Keratinocyte (primary cell): ENCODE measurements around the gene OXT. TPM values are rescaled to one million over a fixed set of nuclear protein-coding genes. Genes with fewer than 3 reads are reported as not detected.

Experiments
- DNase-seq: peaks from one replicate; pipeline ENCODE4 v3.0.0-alpha.2; 2011; ENCODE audit warnings: low read depth, missing footprints, low spot score
- FAIRE-seq: peaks from 2 replicates; lab custom pipeline; 2011; peaks lifted over from hg19 to GRCh38; lab: Jason Lieb, UNC
- H2AFZ ChIP-seq: 2 replicates; pipeline ENCODE4 v1.6.0; 2012; ENCODE audit warnings: low read length, control low read depth, inconsistent platforms; ENCODE audit not compliant: control insufficient read depth
- H3K27ac ChIP-seq: 2 replicates; pipeline ENCODE4 v1.5.1; 2011; ENCODE audit warnings: low read length; ENCODE audit not compliant: control insufficient read depth, insufficient read depth
- H3K27me3 ChIP-seq: 3 replicates; pipeline ENCODE4 v1.6.0; 2011; ENCODE audit warnings: low read length; ENCODE audit not compliant: control insufficient read depth, insufficient read depth; ENCODE audit errors: extremely low read depth
- H3K36me3 ChIP-seq, 2 experiments: 2 replicates in 1 of 2; 3 replicates in 1 of 2; pipeline ENCODE4 v1.5.1; 2011; ENCODE audit warnings: low read length in 2 of 2, mild to moderate bottlenecking in 1 of 2; ENCODE audit not compliant: control insufficient read depth in 2 of 2, insufficient read depth in 2 of 2; ENCODE audit errors: extremely low read depth in 1 of 2
- H3K4me1 ChIP-seq: 3 replicates; pipeline ENCODE4 v1.5.1; 2011; ENCODE audit warnings: low read length; ENCODE audit not compliant: control insufficient read depth, insufficient read depth; ENCODE audit errors: extremely low read depth
- H3K4me2 ChIP-seq: 3 replicates; pipeline ENCODE4 v1.6.0; 2011; ENCODE audit warnings: low read depth, low read length; ENCODE audit not compliant: control insufficient read depth, insufficient read depth; ENCODE audit errors: extremely low read depth
- H3K4me3 ChIP-seq, 3 experiments: fragments of 200-600 bp in 1 of 3; sonication (generic) in 1 of 3; 2 replicates in 2 of 3; 3 replicates in 1 of 3; pipeline ENCODE4 v1.5.1; 2011 to 2016; ENCODE audit warnings: low read length in 3 of 3, mild to moderate bottlenecking in 3 of 3, control low read depth in 2 of 3, inconsistent platforms in 1 of 3, low read depth in 1 of 3, mixed read lengths in 1 of 3, mixed run types in 1 of 3, moderate library complexity in 1 of 3; ENCODE audit not compliant: control insufficient read depth in 2 of 3, insufficient read depth in 2 of 3; ENCODE audit errors: extremely low read depth in 1 of 3
- H3K79me2 ChIP-seq: 2 replicates; pipeline ENCODE4 v1.6.0; 2012; ENCODE audit warnings: low read length; ENCODE audit not compliant: control insufficient read depth, insufficient read depth
- H3K9ac ChIP-seq: 3 replicates; pipeline ENCODE4 v1.6.0; 2011; ENCODE audit warnings: low read length; ENCODE audit not compliant: control insufficient read depth, insufficient read depth; ENCODE audit errors: extremely low read depth
- H3K9me1 ChIP-seq: 3 replicates; pipeline ENCODE4 v1.6.0; 2011; ENCODE audit warnings: low read length; ENCODE audit not compliant: control insufficient read depth, insufficient read depth; ENCODE audit errors: extremely low read depth
- H3K9me3 ChIP-seq: 2 replicates; pipeline ENCODE4 v1.5.1; 2012; ENCODE audit warnings: low read depth, low read length; ENCODE audit not compliant: control insufficient read depth
- H4K20me1 ChIP-seq: 3 replicates; pipeline ENCODE4 v1.6.0; 2011; ENCODE audit warnings: low read length; ENCODE audit not compliant: control insufficient read depth, insufficient read depth; ENCODE audit errors: extremely low read depth
- CTCF ChIP-seq, 3 experiments: IDR thresholded peaks in 1 of 3; conservative IDR thresholded peaks in 1 of 3; optimal IDR thresholded peaks in 1 of 3; 2 replicates in 2 of 3; 3 replicates in 1 of 3; pipeline versions ENCODE3 to v1.5.1; 2011; ENCODE audit warnings: low read length in 3 of 3, mild to moderate bottlenecking in 3 of 3, moderate library complexity in 2 of 3, control low read depth in 1 of 3, inconsistent platforms in 1 of 3; ENCODE audit not compliant: insufficient read depth in 2 of 3; ENCODE audit errors: extremely low read depth in 1 of 3
- EZH2 ChIP-seq: IDR thresholded peaks from one replicate; pipeline ENCODE4 v1.6.1; 2012; ENCODE audit warnings: inconsistent platforms, mild to moderate bottlenecking, low read length, moderate library complexity
- dilution Hi-C: fragments of 300-500 bp; cut with MboI; formaldehyde crosslinking; loops from one replicate; pipeline ENCODE4 v1.7.0; 2020; ENCODE audit warnings: low sequenced_read_pairs; ENCODE audit not compliant: extremely low pct_ligation_motif_present
- polyA plus RNA-seq, 5 experiments: library from polyadenylated mRNA; depleted of rRNA in 3 of 5; stranded (reverse) in 3 of 5; stranded (forward) in 1 of 5; unstranded in 1 of 5; fragments of >200 nt; gene quantifications; 1 replicate in 1 of 5; 2 replicates in 3 of 5; 3 replicates in 1 of 5; pipeline versions ENCODE4 v1.2.1 to v1.2.3, GENCODE V29; 2011 to 2012; ENCODE audit warnings: missing spikeins in 2 of 5, low read depth in 1 of 5, low replicate concordance in 1 of 5

OXT gene
- polyA plus RNA-seq, 1 donor (not counting 4 experiments of a cell fraction or from before 2014, with no cell fraction given), result not detected

- no peak for TF ChIP-seq CTCF (optimal IDR thresholded peaks at IDR 0.05 in 1 of 3, IDR thresholded peaks at IDR 0.05 in 1 of 3, conservative IDR thresholded peaks at IDR 0.05 in 1 of 3; ENCODE audit: extremely low read depth in 1 of 3, insufficient read depth in 2 of 3, low read length in 3 of 3)
- no peak for TF ChIP-seq EZH2
- Histone ChIP-seq H3K27ac (no peak overlapping the region), H3K79me2 (no peaks in the 10 kb centered on the region), H3K9ac (no peak overlapping the region), H3K4me2 (no peak overlapping the region), H3K9me1 (no peaks in the 10 kb centered on the region), H3K9me3 (no peaks in the 10 kb centered on the region), H3K36me3 (peaks cover 33 to 39% of the 10 kb centered on the region in 2 experiments), H3K4me1 (no peaks in the 10 kb centered on the region), H3K27me3 (no peaks in the 10 kb centered on the region), H4K20me1 (no peaks in the 10 kb centered on the region), H3K4me3 (no peak overlapping the region), H2AFZ (no peak overlapping the region)
- FAIRE-seq, result no peak
- dilution Hi-C loops, result no loop called here
- DNase-seq, result no peak
Observed at GRCh38 chr20:3032624-3033023, 38.8 kb upstream of the OXT start.

- dilution Hi-C loops, result no loop called here
- H3K9ac ChIP-seq, result no peak overlapping the region
- no peaks in the 10 kb centered on the region for H3K4me1 ChIP-seq
- no peak overlapping the region for H2AFZ ChIP-seq
- H3K4me3 ChIP-seq, result no peak overlapping the region
- TF ChIP-seq CTCF (optimal IDR thresholded peaks at IDR 0.05 in 1 of 3, IDR thresholded peaks at IDR 0.05 in 1 of 3, conservative IDR thresholded peaks at IDR 0.05 in 1 of 3; ENCODE audit: extremely low read depth in 1 of 3, insufficient read depth in 2 of 3, low read length in 3 of 3) (no peak), EZH2 (no peak)
- H3K27ac ChIP-seq, result no peak overlapping the region
- DNase-seq, result no peak
- H3K9me3 ChIP-seq, result no peaks in the 10 kb centered on the region
- H3K79me2 ChIP-seq, result no peaks in the 10 kb centered on the region
- H3K36me3 ChIP-seq, result peaks cover 39 to 44% of the 10 kb centered on the region in 2 experiments
- H3K4me2 ChIP-seq, result no peak overlapping the region
- no peaks in the 10 kb centered on the region for H4K20me1 ChIP-seq
- no peak for FAIRE-seq
- H3K9me1 ChIP-seq, result no peaks in the 10 kb centered on the region
- no peaks in the 10 kb centered on the region for H3K27me3 ChIP-seq
Observed at GRCh38 chr20:3037654-3038053, 33.8 kb upstream of the OXT start.
